K562 (cell line): ENCODE data around the gene FBXL22. TPM values are rescaled to one million over a fixed set of nuclear protein-coding genes. Genes with fewer than 3 reads are reported as not detected.

Experiments
- ATAC-seq: fragments of 200-7000 bp; cut with Tn5 transposase; 3 replicates; pipeline ENCODE4 v1.9.1; 2020; ENCODE audit warnings: moderate library complexity
- BruUV-seq: library from RNA; stranded (reverse); fragments of 400-500 nt; replicated peaks from 2 replicates; lab custom pipeline; 2021; lab: Mats Ljungman, UMichigan
- CTCF ChIA-PET: fragments of 300-600 bp; formaldehyde crosslinking; extraction: SDS; loops from one replicate; lab custom pipeline; 2021; ENCODE audit warnings: low intra/inter-chr PET ratio; lab: Yijun Ruan, JAX
- POLR2A ChIA-PET: fragments of 300-600, 350-650 bp; sonication (Branson Sonifier 250); formaldehyde crosslinking; extraction: SDS; loops from one replicate; lab custom pipeline; 2021; ENCODE audit warnings: antibody characterized with exemption, inconsistent platforms; lab: Yijun Ruan, JAX
- DNase-seq, 4 experiments: peaks; one replicate each; pipeline versions ENCODE4 v3.0.0 to v3.0.0-alpha.2; 2011 to 2018; ENCODE audit warnings: low spot score in 3 of 4, mixed read lengths in 3 of 4; ENCODE audit errors: extremely low read depth in 1 of 4
- FAIRE-seq: peaks from 2 replicates; lab custom pipeline; 2011; peaks lifted over from hg19 to GRCh38; lab: Jason Lieb, UNC
- H2AFZ ChIP-seq: 2 replicates; pipeline ENCODE4 v1.6.0; 2011; ENCODE audit warnings: low read depth, low read length, control low read depth, inconsistent platforms
- H3K27ac ChIP-seq: fragments of 200-600 bp; 3 replicates; pipeline ENCODE4 v1.8.0; 2011; ENCODE audit warnings: low read depth, mild to moderate bottlenecking, control low read depth, inconsistent platforms, low read length, moderate library complexity, mixed read lengths; ENCODE audit errors: extremely low read depth
- H3K27me3 ChIP-seq, 2 experiments: fragments of 300-600 bp in 1 of 2; 2 replicates in 1 of 2; 3 replicates in 1 of 2; pipeline versions ENCODE4 v1.6.0 to v1.8.0; 2011; ENCODE audit warnings: inconsistent platforms in 2 of 2, low read length in 2 of 2, mild to moderate bottlenecking in 1 of 2, mixed read lengths in 1 of 2, moderate library complexity in 1 of 2; ENCODE audit not compliant: control insufficient read depth in 2 of 2, insufficient read depth in 2 of 2
- H3K36me3 ChIP-seq: fragments of 300-600 bp; 3 replicates; pipeline ENCODE4 v1.8.0; 2011; ENCODE audit warnings: mild to moderate bottlenecking, low read length, inconsistent platforms; ENCODE audit not compliant: control insufficient read depth, insufficient read depth
- H3K4me1 ChIP-seq, 2 experiments: fragments of 200-600 bp in 1 of 2; replicated peaks in 1 of 2; 2 replicates in 1 of 2; 3 replicates in 1 of 2; pipeline versions ENCODE4 v1.5.1 to v1.8.0; 2011; ENCODE audit warnings: inconsistent platforms in 2 of 2, low read length in 2 of 2, mild to moderate bottlenecking in 1 of 2, mixed read lengths in 1 of 2, moderate library complexity in 1 of 2; ENCODE audit not compliant: control insufficient read depth in 2 of 2, insufficient read depth in 2 of 2
- H3K4me2 ChIP-seq: 2 replicates; pipeline ENCODE4 v1.6.1; 2011; ENCODE audit warnings: low read length, control low read depth, inconsistent platforms, mixed read lengths; ENCODE audit not compliant: insufficient read depth
- H3K4me3 ChIP-seq: fragments of 200-600 bp; sonication (generic), shearing (Covaris generic); 2 replicates; pipeline ENCODE4 v1.5.1; 2016; ENCODE audit warnings: control low read depth, inconsistent platforms
- H3K79me2 ChIP-seq: fragments of 200-600 bp; 3 replicates; pipeline ENCODE4 v1.8.0; 2011; ENCODE audit warnings: low read length, inconsistent platforms; ENCODE audit not compliant: control insufficient read depth, insufficient read depth
- H3K9ac ChIP-seq, 2 experiments: 2 replicates each; pipeline versions ENCODE4 v1.6.0 to v1.6.1; 2011; ENCODE audit warnings: low read depth in 2 of 2, low read length in 2 of 2, control low read depth in 1 of 2, inconsistent platforms in 1 of 2, mild to moderate bottlenecking in 1 of 2, mixed read lengths in 1 of 2; ENCODE audit not compliant: insufficient read depth in 1 of 2
- H3K9me1 ChIP-seq: one replicate; pipeline ENCODE4 v1.6.0; 2011; ENCODE audit warnings: inconsistent platforms, mild to moderate bottlenecking, low read length, moderate library complexity; ENCODE audit not compliant: control insufficient read depth, insufficient read depth
- H3K9me3 ChIP-seq: replicated peaks from 2 replicates; pipeline ENCODE4 v1.5.1; 2011; ENCODE audit warnings: low read depth, low read length, inconsistent platforms; ENCODE audit not compliant: control insufficient read depth, insufficient read depth
- H4K20me1 ChIP-seq: replicated peaks from 2 replicates; pipeline ENCODE4 v1.6.1; 2011; ENCODE audit warnings: low read length, inconsistent platforms, mixed read lengths; ENCODE audit not compliant: control insufficient read depth, insufficient read depth
- ELF2 ChIP-seq: fragments of 250-450 bp; sonication (Bioruptor Pico); IDR thresholded peaks from 2 replicates; pipeline ENCODE4 v1.5.0; 2021; ENCODE audit warnings: mild to moderate bottlenecking
- KLF13 ChIP-seq: fragments of 450-650 bp; IDR thresholded peaks from 2 replicates; pipeline ENCODE4 v1.6.1; 2016; ENCODE audit warnings: missing genetic modification characterization, low read depth, mild to moderate bottlenecking, missing compliant biosample characterization, moderate library complexity, borderline replicate concordance
- MTA3 ChIP-seq: fragments of 450-650 bp; formaldehyde crosslinking; IDR thresholded peaks from 2 replicates; pipeline ENCODE4 v1.6.1; 2017; ENCODE audit warnings: mild to moderate bottlenecking, borderline replicate concordance
- NFATC3 ChIP-seq: fragments of 450-650 bp; IDR thresholded peaks from 2 replicates; pipeline ENCODE4 v1.6.1; 2017; ENCODE audit warnings: mild to moderate bottlenecking
- NFE2L1 ChIP-seq: fragments of 450-650 bp; IDR thresholded peaks from 2 replicates; pipeline ENCODE4 v1.6.1; 2016; ENCODE audit warnings: missing genetic modification characterization, low read depth, mild to moderate bottlenecking, missing compliant biosample characterization, moderate library complexity, borderline replicate concordance
- POLR2B ChIP-seq: fragments of 450-650 bp; IDR thresholded peaks from 2 replicates; pipeline ENCODE4 v1.6.1; 2018; ENCODE audit warnings: low read depth; ENCODE audit not compliant: partially characterized antibody
- POLR2G ChIP-seq: fragments of 200-400 bp; formaldehyde crosslinking; IDR thresholded peaks from 2 replicates; pipeline ENCODE4 v1.6.1; 2017; ENCODE audit warnings: low read depth, mild to moderate bottlenecking, antibody characterized with exemption, low read length, moderate library complexity
- SIX5 ChIP-seq, 2 experiments: IDR thresholded peaks; 2 replicates each; pipeline ENCODE4 v1.6.1; 2011; ENCODE audit warnings: low read length in 2 of 2, borderline replicate concordance in 1 of 2, low read depth in 1 of 2, mild to moderate bottlenecking in 1 of 2, moderate library complexity in 1 of 2; ENCODE audit not compliant: insufficient read depth in 1 of 2
- WGBS: fragments of 100-300 bp; shearing (Covaris generic); methylation state at CpG from one replicate; pipeline ENCODE4 v1.1.6; 2016; ENCODE audit warnings: low coverage, mixed read lengths; ENCODE audit not compliant: insufficient coverage; ENCODE audit errors: missing lambda C conversion rate; 5-methylcytosine and 5-hydroxymethylcytosine counted together
- in situ Hi-C: fragments of 300-500 bp; cut with MboI; formaldehyde crosslinking; loops from 4 replicates; pipeline ENCODE4 v1.15.0; 2018; ENCODE audit warnings: inconsistent platforms, mixed read lengths
- intact Hi-C: fragments of 100-400 bp; cut with micrococcal nuclease; formaldehyde crosslinking; loops from 2 replicates; pipeline ENCODE4 v1.14.2; 2022
- polyA plus RNA-seq, 8 experiments: library from polyadenylated mRNA; depleted of rRNA in 4 of 8; stranded (reverse) in 5 of 8; unstranded in 3 of 8; fragments of >200 nt; fragmentation: Nextera tagmentation in 2 of 8; fragmentation: Illumina TruSeq in 1 of 8; extraction: Ambion mirVana in 2 of 8; extraction: Trizol in 1 of 8; gene quantifications; 2 replicates each; pipeline versions ENCODE4 v1.2.1 to v1.2.3, GENCODE V29; 2011 to 2014; ENCODE audit warnings: inconsistent platforms in 1 of 8, missing spikeins in 1 of 8
- total RNA-seq, 7 experiments: library from RNA; depleted of rRNA in 6 of 7; stranded (reverse); fragments of >200 nt in 6 of 7; fragmentation: Illumina TruSeq in 2 of 7; extraction: Trizol in 2 of 7; gene quantifications; 2 replicates each; pipeline versions ENCODE4 v1.2.1 to v1.2.3, GENCODE V29; 2011 to 2021; ENCODE audit warnings: low replicate concordance in 1 of 7
- TF ChIP-seq, protein P1 (sequence below): fragments of 450-650 bp; IDR thresholded peaks from 2 replicates; pipeline ENCODE4 v1.6.1; 2016; ENCODE audit warnings: low read depth, mild to moderate bottlenecking, moderate library complexity
- TF ChIP-seq, protein P2 (sequence below): IDR thresholded peaks from 2 replicates; pipeline ENCODE4 v1.6.1; 2011; ENCODE audit warnings: borderline replicate concordance, low read depth, mild to moderate bottlenecking, moderate library complexity, low read length; ENCODE audit not compliant: insufficient read depth, poor library complexity, severe bottlenecking

The FBXL22 gene
- total and polyA plus RNA-seq, 9 of the 15 experiments (the other 6 are each of a cell fraction or from before 2014, with no cell fraction given): not detected

DNA sequence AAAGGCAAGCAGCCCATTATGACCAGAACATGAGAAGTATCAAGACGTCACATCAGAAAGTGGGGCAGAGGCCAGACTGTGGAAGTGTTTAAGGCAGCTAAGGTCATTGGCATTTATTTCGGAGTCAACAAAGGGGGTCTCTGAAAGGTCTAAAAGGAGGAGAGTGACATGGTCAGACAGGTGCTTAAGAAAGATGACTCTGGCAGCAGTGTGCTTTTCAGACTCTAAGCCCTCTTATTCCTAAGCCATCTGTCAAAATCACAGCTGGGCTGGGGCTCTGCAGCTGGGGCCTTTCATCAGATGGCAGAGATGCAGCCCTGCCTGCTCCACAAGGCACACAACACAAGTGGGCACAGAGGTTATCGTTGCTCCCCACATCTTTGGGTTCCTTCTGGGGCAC lies 14.0 kb downstream of the FBXL22 start:
- BruUV-seq: no TSS peak
- WGBS: 94% methylated on average over 3 of the region's 3 CpGs
- no peak for FAIRE-seq
- ChIA-PET POLR2A (interaction anchor here (0.9 kb wide), 2 partner anchors 12 to 24 kb away, joined by 3 read pairs; no protein-coding TSS in a partner anchor), CTCF (interaction anchor here (1.1 kb wide), 1 partner anchor 452 kb away, joined by 3 read pairs; no protein-coding TSS in a partner anchor)
- intact Hi-C loops (loop anchor here (2.0 to 10.0 kb wide), 3 partner anchors 280 to 544 kb away; partner anchors contain the start of gene SNX22), in situ Hi-C loops (loop anchor here (5.0 kb wide), 1 partner anchor 456 kb away; no protein-coding TSS in a partner anchor)
- Histone ChIP-seq H4K20me1 (no peaks in the 10 kb centered on the region), H3K4me3 (no peak overlapping the region), H3K9me1 (no peaks in the 10 kb centered on the region), H2AFZ (no peak overlapping the region), H3K79me2 (no peaks in the 10 kb centered on the region), H3K4me2 (no peak overlapping the region), H3K36me3 (peaks cover 87% of the 10 kb centered on the region), H3K27me3 (no peaks in the 10 kb centered on the region), H3K27ac (no peak overlapping the region), H3K9ac (no peak overlapping the region), H3K4me1 (peaks cover 0 to 11% of the 10 kb centered on the region in 2 experiments; a peak in 3 of 5 replicates), H3K9me3 (no peaks in the 10 kb centered on the region)
- no peak for ATAC-seq
- TF ChIP-seq SIX5 (IDR thresholded peaks at IDR 0.05; ENCODE audit: borderline replicate concordance in 1 of 2, insufficient read depth in 1 of 2, low read depth in 1 of 2, low read length in 2 of 2) (no peak), NFATC3 (no peak), KLF13 (tag) (no peak), POLR2B (no peak), MTA3 (no peak), POLR2G (no peak), NFE2L1 (tag) (no peak), ELF2 (CRISPR knock-in tag) (no peak)
- TF ChIP-seq, protein P1, sequence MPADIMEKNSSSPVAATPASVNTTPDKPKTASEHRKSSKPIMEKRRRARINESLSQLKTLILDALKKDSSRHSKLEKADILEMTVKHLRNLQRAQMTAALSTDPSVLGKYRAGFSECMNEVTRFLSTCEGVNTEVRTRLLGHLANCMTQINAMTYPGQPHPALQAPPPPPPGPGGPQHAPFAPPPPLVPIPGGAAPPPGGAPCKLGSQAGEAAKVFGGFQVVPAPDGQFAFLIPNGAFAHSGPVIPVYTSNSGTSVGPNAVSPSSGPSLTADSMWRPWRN: no peak
- TF ChIP-seq, protein P2, sequence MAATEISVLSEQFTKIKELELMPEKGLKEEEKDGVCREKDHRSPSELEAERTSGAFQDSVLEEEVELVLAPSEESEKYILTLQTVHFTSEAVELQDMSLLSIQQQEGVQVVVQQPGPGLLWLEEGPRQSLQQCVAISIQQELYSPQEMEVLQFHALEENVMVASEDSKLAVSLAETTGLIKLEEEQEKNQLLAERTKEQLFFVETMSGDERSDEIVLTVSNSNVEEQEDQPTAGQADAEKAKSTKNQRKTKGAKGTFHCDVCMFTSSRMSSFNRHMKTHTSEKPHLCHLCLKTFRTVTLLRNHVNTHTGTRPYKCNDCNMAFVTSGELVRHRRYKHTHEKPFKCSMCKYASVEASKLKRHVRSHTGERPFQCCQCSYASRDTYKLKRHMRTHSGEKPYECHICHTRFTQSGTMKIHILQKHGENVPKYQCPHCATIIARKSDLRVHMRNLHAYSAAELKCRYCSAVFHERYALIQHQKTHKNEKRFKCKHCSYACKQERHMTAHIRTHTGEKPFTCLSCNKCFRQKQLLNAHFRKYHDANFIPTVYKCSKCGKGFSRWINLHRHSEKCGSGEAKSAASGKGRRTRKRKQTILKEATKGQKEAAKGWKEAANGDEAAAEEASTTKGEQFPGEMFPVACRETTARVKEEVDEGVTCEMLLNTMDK: no peak
- DNase-seq: no peak
